ENCODE results near the gene THOC6. TPM values are rescaled to one million over a fixed set of nuclear protein-coding genes. Genes with fewer than 3 reads are reported as not detected.

The THOC6 gene
- total and polyA plus RNA-seq, 9 donors, result 3.5 to 21.0 (median 15.2) TPM

DNA sequence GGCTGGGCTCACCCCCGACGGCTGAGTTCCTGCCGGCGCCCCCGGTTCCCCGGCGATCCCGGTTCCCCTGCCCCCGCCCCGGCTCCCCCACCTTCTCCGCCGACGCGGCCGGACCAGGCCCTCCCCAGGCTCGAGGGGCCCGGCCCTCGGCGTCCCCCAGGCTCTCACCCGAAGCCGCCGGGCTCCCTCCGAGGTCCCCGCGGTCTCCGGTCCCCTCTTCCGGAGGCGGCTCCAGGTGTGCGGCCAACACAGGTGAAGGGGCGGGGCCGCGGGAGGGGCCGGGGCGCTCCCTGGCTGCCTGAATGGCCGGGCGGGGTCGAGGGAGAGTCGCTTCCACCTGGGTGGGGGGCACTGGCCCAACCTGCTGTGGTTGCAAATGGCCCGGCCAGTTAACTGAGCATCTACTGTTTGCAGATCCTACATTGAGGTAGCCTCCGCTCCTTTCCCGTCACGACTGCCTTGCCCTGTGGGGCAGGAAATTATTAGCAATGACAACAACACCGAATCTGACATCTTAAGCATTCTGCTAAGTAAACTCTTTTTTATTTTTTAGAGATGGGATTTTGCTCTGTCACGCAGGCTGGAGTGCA, 13.0 kb downstream of the THOC6 start, which contains the start of gene BICDL2:
TSS of gene BICDL2 (minus strand) at position 219 of the 590 bp plus-strand sequence. CDS start 1,448 bp downstream, outside the sequence.
- Histone ChIP-seq H3K27me3 (no peaks in the 10 kb centered on the region), H3K4me3 (peak within 1 kb of the TSS; percentile 23), H3K9me3 (no peaks in the 10 kb centered on the region), H3K36me3 (no peaks in the 10 kb centered on the region), H3K27ac (no peak within 1 kb of the TSS), H3K4me1 (ENCODE audit: insufficient read depth) (no peaks in the 10 kb centered on the region)
- TF ChIP-seq EP300 (IDR thresholded peaks at IDR 0.05), result no peak
- TF ChIP-seq, protein P1, sequence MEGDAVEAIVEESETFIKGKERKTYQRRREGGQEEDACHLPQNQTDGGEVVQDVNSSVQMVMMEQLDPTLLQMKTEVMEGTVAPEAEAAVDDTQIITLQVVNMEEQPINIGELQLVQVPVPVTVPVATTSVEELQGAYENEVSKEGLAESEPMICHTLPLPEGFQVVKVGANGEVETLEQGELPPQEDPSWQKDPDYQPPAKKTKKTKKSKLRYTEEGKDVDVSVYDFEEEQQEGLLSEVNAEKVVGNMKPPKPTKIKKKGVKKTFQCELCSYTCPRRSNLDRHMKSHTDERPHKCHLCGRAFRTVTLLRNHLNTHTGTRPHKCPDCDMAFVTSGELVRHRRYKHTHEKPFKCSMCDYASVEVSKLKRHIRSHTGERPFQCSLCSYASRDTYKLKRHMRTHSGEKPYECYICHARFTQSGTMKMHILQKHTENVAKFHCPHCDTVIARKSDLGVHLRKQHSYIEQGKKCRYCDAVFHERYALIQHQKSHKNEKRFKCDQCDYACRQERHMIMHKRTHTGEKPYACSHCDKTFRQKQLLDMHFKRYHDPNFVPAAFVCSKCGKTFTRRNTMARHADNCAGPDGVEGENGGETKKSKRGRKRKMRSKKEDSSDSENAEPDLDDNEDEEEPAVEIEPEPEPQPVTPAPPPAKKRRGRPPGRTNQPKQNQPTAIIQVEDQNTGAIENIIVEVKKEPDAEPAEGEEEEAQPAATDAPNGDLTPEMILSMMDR (IDR thresholded peaks at IDR 0.05), result no peak
- TF ChIP-seq POLR2A (IDR thresholded peaks at IDR 0.05), result no peak
- DNase-seq, result no peak
- 5 to 26% (median 11%) methylated on average over 8 to 44 of the region's 44 CpGs for WGBS, 3 donors
- intact Hi-C loops (cut with DNase I), result loop anchor here in 1 of 4 donors (10.0 kb wide), 1 partner anchor 128 kb away; no protein-coding TSS in a partner anchor

DNA sequence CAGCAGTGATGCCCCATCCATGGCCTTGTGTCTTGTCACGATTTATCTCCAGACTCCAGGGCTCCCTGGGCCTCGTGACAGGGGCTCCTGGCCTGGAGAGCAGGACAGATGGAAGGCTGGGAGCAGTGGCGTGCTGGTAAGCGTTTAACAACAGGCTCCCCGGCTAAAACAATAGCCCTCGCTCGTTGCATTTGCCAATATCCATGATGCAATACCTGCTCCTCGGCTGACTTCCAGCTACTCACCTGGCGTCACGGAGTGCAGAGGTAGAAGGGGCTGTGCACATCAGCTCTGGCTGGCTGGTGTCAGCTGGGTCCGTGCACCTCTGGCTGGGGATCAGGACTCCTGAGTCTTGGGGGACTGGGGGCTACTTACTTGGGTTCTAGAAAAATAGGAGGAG, 14.4 kb downstream of the THOC6 start:
- intact Hi-C loops (cut with DNase I), result loop anchor here in 1 of 4 donors (10.0 kb wide), 1 partner anchor 127 kb away; no protein-coding TSS in a partner anchor
- DNase-seq, result no peak

DNA sequence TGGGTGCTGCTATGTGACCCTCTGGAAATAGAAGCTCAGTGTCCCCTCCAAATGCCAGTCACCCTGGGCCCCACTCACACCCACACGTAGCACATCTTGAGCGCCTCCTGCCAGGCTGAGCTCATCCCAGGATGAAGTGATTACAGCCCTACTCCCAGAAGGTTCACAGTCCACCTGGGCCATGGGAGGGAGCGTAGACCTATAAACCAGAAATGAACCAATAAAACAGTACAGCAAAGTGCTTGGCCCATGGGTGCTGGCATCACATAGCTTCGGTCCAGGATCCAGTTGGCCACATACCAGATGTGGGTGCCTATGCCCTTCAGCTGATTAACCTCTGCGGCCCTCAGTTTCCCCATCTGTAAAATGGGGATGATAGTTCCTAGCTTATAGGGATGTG, 15.1 kb downstream of the THOC6 start:
- Histone ChIP-seq H3K27me3 (no peaks in the 10 kb centered on the region), H3K36me3 (no peaks in the 10 kb centered on the region), H3K9me3 (no peaks in the 10 kb centered on the region), H3K4me3 (no peak overlapping the region), H3K4me1 (ENCODE audit: insufficient read depth) (no peaks in the 10 kb centered on the region), H3K27ac (no peak overlapping the region)
- DNase-seq, result no peak
- 74 to 77% (median 76%) methylated on average over 5 of the region's 5 CpGs for WGBS, 3 donors
- intact Hi-C loops (cut with DNase I), result loop anchor here in 1 of 4 donors (10.0 kb wide), 1 partner anchor 126 kb away; no protein-coding TSS in a partner anchor
- TF ChIP-seq, protein P1 (IDR thresholded peaks at IDR 0.05), result no peak
- TF ChIP-seq POLR2A (IDR thresholded peaks at IDR 0.05), result no peak
- no peak for TF ChIP-seq EP300 (IDR thresholded peaks at IDR 0.05)

More for the DNA sequence above, 14.4 kb downstream of the THOC6 start:
- Histone ChIP-seq H3K36me3 (no peaks in the 10 kb centered on the region), H3K27me3 (no peaks in the 10 kb centered on the region), H3K4me3 (no peak overlapping the region), H3K27ac (no peak overlapping the region), H3K9me3 (no peaks in the 10 kb centered on the region), H3K4me1 (ENCODE audit: insufficient read depth) (no peaks in the 10 kb centered on the region)
- 28 to 39% (median 30%) methylated on average over 11 of the region's 11 CpGs for WGBS, 3 donors
- TF ChIP-seq EP300 (IDR thresholded peaks at IDR 0.05) (no peak), POLR2A (IDR thresholded peaks at IDR 0.05) (no peak)
- TF ChIP-seq, protein P1 (IDR thresholded peaks at IDR 0.05), result no peak

DNA sequence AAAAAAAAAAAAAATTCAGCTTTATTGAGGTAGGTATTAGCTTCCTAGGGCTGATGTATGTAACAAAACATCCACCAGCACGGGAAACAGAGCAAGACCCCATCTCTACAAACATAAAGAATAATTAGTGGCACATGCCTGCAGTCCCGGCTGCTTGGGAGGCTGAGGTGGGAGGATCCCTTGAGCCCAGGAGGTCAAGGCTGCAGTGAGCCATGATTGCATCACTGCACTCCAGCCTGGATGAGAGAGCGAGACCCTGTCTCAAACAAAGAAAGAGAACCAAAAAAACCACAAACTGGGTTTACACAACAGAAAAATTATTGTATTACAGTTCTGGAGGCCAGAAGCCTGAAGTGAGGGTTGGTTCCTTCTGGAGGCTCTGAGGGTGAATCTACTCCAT, 18.5 kb downstream of the THOC6 start:
- H3K27ac ChIP-seq, result no peak overlapping the region
- H3K4me1 ChIP-seq (ENCODE audit: insufficient read depth), result peaks cover 5% of the 10 kb centered on the region
- 30 to 49% (median 36%) methylated on average over 3 of the region's 3 CpGs for WGBS, 3 donors
- no peak overlapping the region for H3K4me3 ChIP-seq
- no peaks in the 10 kb centered on the region for H3K36me3 ChIP-seq
- no peaks in the 10 kb centered on the region for H3K9me3 ChIP-seq
- peaks cover 4% of the 10 kb centered on the region for H3K27me3 ChIP-seq
- TF ChIP-seq EP300 (IDR thresholded peaks at IDR 0.05), result no peak
- no peak for DNase-seq
- intact Hi-C loops (cut with DNase I), result no loop called here

DNA sequence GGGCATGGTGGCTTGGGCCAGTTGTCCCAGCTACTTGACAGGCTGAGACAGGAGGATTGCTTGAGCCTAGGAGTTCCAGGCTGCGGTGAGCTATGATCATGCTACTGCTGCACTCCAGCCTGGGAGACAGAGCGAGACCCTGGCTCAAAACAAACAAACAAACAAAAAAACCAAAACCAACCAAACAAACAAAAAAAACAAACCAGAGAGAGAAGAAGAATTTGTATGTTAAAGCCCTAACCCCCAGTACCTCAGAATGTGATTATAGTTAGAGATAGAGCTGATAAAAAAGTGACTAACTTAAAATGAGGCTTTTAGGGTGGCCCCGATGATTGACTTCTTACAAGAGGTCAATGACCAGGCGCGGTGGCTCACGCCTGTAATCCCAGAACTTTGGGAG, 20.9 kb downstream of the THOC6 start:
- Histone ChIP-seq H3K4me1 (ENCODE audit: insufficient read depth) (peaks cover 5% of the 10 kb centered on the region), H3K27ac (no peak overlapping the region), H3K9me3 (no peaks in the 10 kb centered on the region), H3K36me3 (no peaks in the 10 kb centered on the region), H3K4me3 (no peak overlapping the region), H3K27me3 (peaks cover 4% of the 10 kb centered on the region)
- 81 to 87% (median 82%) methylated on average over 6 of the region's 6 CpGs for WGBS, 3 donors
- intact Hi-C loops (cut with DNase I), result no loop called here
- DNase-seq, result no peak
- TF ChIP-seq EP300 (IDR thresholded peaks at IDR 0.05) (no peak), POLR2A (IDR thresholded peaks at IDR 0.05) (no peak)
- TF ChIP-seq, protein P1 (IDR thresholded peaks at IDR 0.05), result no peak

All from ovary (tissue), 9 donors.